ENCODE results near the gene AKAP6.

- TF ChIP-seq, protein P1, sequence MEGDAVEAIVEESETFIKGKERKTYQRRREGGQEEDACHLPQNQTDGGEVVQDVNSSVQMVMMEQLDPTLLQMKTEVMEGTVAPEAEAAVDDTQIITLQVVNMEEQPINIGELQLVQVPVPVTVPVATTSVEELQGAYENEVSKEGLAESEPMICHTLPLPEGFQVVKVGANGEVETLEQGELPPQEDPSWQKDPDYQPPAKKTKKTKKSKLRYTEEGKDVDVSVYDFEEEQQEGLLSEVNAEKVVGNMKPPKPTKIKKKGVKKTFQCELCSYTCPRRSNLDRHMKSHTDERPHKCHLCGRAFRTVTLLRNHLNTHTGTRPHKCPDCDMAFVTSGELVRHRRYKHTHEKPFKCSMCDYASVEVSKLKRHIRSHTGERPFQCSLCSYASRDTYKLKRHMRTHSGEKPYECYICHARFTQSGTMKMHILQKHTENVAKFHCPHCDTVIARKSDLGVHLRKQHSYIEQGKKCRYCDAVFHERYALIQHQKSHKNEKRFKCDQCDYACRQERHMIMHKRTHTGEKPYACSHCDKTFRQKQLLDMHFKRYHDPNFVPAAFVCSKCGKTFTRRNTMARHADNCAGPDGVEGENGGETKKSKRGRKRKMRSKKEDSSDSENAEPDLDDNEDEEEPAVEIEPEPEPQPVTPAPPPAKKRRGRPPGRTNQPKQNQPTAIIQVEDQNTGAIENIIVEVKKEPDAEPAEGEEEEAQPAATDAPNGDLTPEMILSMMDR (IDR thresholded peaks at IDR 0.05), result no peak
- no peak for TF ChIP-seq POLR2A (IDR thresholded peaks at IDR 0.05)
- TF ChIP-seq POLR2AphosphoS5 (IDR thresholded peaks at IDR 0.05), result no peak
Measured at GRCh38 chr14:32397861-32398640, 69.0 kb downstream of the AKAP6 start.
